K562 (cell line): ENCODE results near the gene PPM1G. TPM values are rescaled to one million over a fixed set of nuclear protein-coding genes. Genes with fewer than 3 reads are reported as not detected.

Experiments
- BMI1 ChIP-seq: fragments of 150-350 bp; IDR thresholded peaks from 2 replicates; pipeline ENCODE4 v1.6.1; 2014; ENCODE audit warnings: low read length
- BRF1 ChIP-seq: IDR thresholded peaks from 3 replicates; pipeline ENCODE4 v1.6.1; 2011; ENCODE audit warnings: borderline replicate concordance, mild to moderate bottlenecking; ENCODE audit not compliant: insufficient read length; ENCODE audit errors: extremely low read depth
- CTBP1 ChIP-seq: fragments of 450-650 bp; IDR thresholded peaks from 2 replicates; pipeline ENCODE4 v1.6.1; 2016; ENCODE audit warnings: borderline replicate concordance
- DPF2 ChIP-seq: fragments of 450-650 bp; IDR thresholded peaks from 2 replicates; pipeline ENCODE4 v1.6.1; 2016
- E2F5 ChIP-seq: sonication (generic); formaldehyde crosslinking; IDR thresholded peaks from 2 replicates; pipeline ENCODE4 v1.8.0; 2022; ENCODE audit warnings: mild to moderate bottlenecking, missing genetic modification reagents
- FOXA3 ChIP-seq, 2 experiments: fragments of 450-650 bp in 1 of 2; sonication (generic) in 1 of 2; formaldehyde crosslinking; IDR thresholded peaks in 1 of 2; conservative IDR thresholded peaks in 1 of 2; 2 replicates each; pipeline versions ENCODE4 v1.4.0 to v1.8.0; 2020 to 2022; ENCODE audit warnings: mild to moderate bottlenecking in 2 of 2, missing genetic modification reagents in 1 of 2
- IFI16 ChIP-seq: fragments of 250-450 bp; sonication (Bioruptor Pico); IDR thresholded peaks from 2 replicates; pipeline ENCODE4 v2.1.2; 2022; ENCODE audit warnings: mild to moderate bottlenecking, inconsistent platforms
- KAT2B ChIP-seq: IDR thresholded peaks from one replicate; pipeline ENCODE4 v1.6.1; 2012; ENCODE audit warnings: low read depth, mild to moderate bottlenecking, control low read depth, inconsistent platforms, low read length, moderate library complexity
- MAFG ChIP-seq: fragments of 450-650 bp; conservative IDR thresholded peaks from 2 replicates; pipeline ENCODE4 v1.6.1; 2016; ENCODE audit warnings: missing genetic modification characterization, missing compliant biosample characterization
- MTA1 ChIP-seq: fragments of 450-650 bp; IDR thresholded peaks from 2 replicates; pipeline ENCODE4 v1.6.1; 2017; ENCODE audit warnings: borderline replicate concordance
- MTA3 ChIP-seq: fragments of 450-650 bp; formaldehyde crosslinking; IDR thresholded peaks from 2 replicates; pipeline ENCODE4 v1.6.1; 2017; ENCODE audit warnings: mild to moderate bottlenecking, borderline replicate concordance
- PCBP1 ChIP-seq: fragments of 200-400 bp; formaldehyde crosslinking; IDR thresholded peaks from 2 replicates; pipeline ENCODE4 v1.6.1; 2018; ENCODE audit warnings: mild to moderate bottlenecking, low read depth, low read length; ENCODE audit not compliant: poor library complexity, severe bottlenecking
- PHF21A ChIP-seq: fragments of 450-650 bp; IDR thresholded peaks from 2 replicates; pipeline ENCODE4 v1.6.1; 2017; ENCODE audit warnings: low read depth, borderline replicate concordance
- SMARCA4 ChIP-seq: fragments of 450-650 bp; IDR thresholded peaks from 2 replicates; pipeline ENCODE4 v1.6.1; 2016
- STAG1 ChIP-seq: sonication (generic); formaldehyde crosslinking; IDR thresholded peaks from 2 replicates; pipeline ENCODE4 v1.5.0; 2020; ENCODE audit warnings: missing genetic modification reagents, borderline replicate concordance
- TAF15 ChIP-seq: fragments of 200-400 bp; formaldehyde crosslinking; IDR thresholded peaks from 2 replicates; pipeline ENCODE4 v1.6.1; 2017; ENCODE audit warnings: mild to moderate bottlenecking, low read depth, low read length, moderate library complexity
- YY1 ChIP-seq, 3 experiments: IDR thresholded peaks; 2 replicates each; pipeline ENCODE4 v1.6.1; 2011; ENCODE audit warnings: low read length in 2 of 3, mild to moderate bottlenecking in 2 of 3, moderate library complexity in 2 of 3, borderline replicate concordance in 1 of 3, control low read depth in 1 of 3, low read depth in 1 of 3; ENCODE audit not compliant: insufficient read depth in 3 of 3, insufficient replicate concordance in 2 of 3, control insufficient read depth in 1 of 3, insufficient read length in 1 of 3; ENCODE audit errors: extremely low read depth in 1 of 3
- ZNF134 ChIP-seq: fragments of 250-450 bp; sonication (Bioruptor Pico); conservative IDR thresholded peaks from 2 replicates; pipeline ENCODE4 v1.4.0; 2020
- polyA plus RNA-seq, 8 experiments: library from polyadenylated mRNA; depleted of rRNA in 4 of 8; stranded (reverse) in 5 of 8; unstranded in 3 of 8; fragments of >200 nt; fragmentation: Nextera tagmentation in 2 of 8; fragmentation: Illumina TruSeq in 1 of 8; extraction: Ambion mirVana in 2 of 8; extraction: Trizol in 1 of 8; gene quantifications; 2 replicates each; pipeline versions ENCODE4 v1.2.1 to v1.2.3, GENCODE V29; 2011 to 2014; ENCODE audit warnings: inconsistent platforms in 1 of 8, missing spikeins in 1 of 8
- total RNA-seq, 7 experiments: library from RNA; depleted of rRNA in 6 of 7; stranded (reverse); fragments of >200 nt in 6 of 7; fragmentation: Illumina TruSeq in 2 of 7; extraction: Trizol in 2 of 7; gene quantifications; 2 replicates each; pipeline versions ENCODE4 v1.2.1 to v1.2.3, GENCODE V29; 2011 to 2021; ENCODE audit warnings: low replicate concordance in 1 of 7
- TF ChIP-seq, protein P1 (sequence below): sonication (generic); formaldehyde crosslinking; IDR thresholded peaks from 2 replicates; pipeline ENCODE4 v1.8.1; 2022; ENCODE audit warnings: missing genetic modification reagents
- TF ChIP-seq, protein P2 (sequence below): fragments of 450-650 bp; IDR thresholded peaks from 2 replicates; pipeline ENCODE4 v1.6.1; 2016; ENCODE audit warnings: mild to moderate bottlenecking
- TF ChIP-seq, protein P3 (sequence below): sonication (generic); formaldehyde crosslinking; IDR thresholded peaks from 2 replicates; pipeline ENCODE4 v1.8.0; 2022; ENCODE audit warnings: mild to moderate bottlenecking, missing genetic modification reagents

The PPM1G gene
- total and polyA plus RNA-seq, 9 of the 15 experiments (the other 6 are each of a cell fraction or from before 2014, with no cell fraction given) = 61.7 to 230 (median 153) TPM

- TF ChIP-seq MAFG (tag) = no peak
- peak; percentile 75 to 93 (median 77) for TF ChIP-seq YY1 (IDR thresholded peaks at IDR 0.05; ENCODE audit: borderline replicate concordance in 1 of 3, control insufficient read depth in 1 of 3, extremely low read depth in 1 of 3, insufficient read depth in 3 of 3, insufficient read length in 1 of 3, insufficient replicate concordance in 2 of 3, low read depth in 1 of 3, low read length in 2 of 3)
- TF ChIP-seq SMARCA4 = no peak
- peak in 1 of 2 experiments; percentile 82; a peak in 1 of 4 replicates for TF ChIP-seq FOXA3 (CRISPR knock-in tag; conservative IDR thresholded peaks at IDR 0.05 in 1 of 2, IDR thresholded peaks at IDR 0.05 in 1 of 2)
- peak; percentile 99 for TF ChIP-seq MTA3
- peak; percentile 56 for TF ChIP-seq KAT2B
- TF ChIP-seq PHF21A = no peak
- no peak; the same call in 1 of the 2 replicates for TF ChIP-seq DPF2
- no peak for TF ChIP-seq MTA1
- TF ChIP-seq, protein P1, sequence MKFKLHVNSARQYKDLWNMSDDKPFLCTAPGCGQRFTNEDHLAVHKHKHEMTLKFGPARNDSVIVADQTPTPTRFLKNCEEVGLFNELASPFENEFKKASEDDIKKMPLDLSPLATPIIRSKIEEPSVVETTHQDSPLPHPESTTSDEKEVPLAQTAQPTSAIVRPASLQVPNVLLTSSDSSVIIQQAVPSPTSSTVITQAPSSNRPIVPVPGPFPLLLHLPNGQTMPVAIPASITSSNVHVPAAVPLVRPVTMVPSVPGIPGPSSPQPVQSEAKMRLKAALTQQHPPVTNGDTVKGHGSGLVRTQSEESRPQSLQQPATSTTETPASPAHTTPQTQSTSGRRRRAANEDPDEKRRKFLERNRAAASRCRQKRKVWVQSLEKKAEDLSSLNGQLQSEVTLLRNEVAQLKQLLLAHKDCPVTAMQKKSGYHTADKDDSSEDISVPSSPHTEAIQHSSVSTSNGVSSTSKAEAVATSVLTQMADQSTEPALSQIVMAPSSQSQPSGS = no peak
- TF ChIP-seq IFI16 (CRISPR knock-in tag) = no peak
- TF ChIP-seq, protein P2, sequence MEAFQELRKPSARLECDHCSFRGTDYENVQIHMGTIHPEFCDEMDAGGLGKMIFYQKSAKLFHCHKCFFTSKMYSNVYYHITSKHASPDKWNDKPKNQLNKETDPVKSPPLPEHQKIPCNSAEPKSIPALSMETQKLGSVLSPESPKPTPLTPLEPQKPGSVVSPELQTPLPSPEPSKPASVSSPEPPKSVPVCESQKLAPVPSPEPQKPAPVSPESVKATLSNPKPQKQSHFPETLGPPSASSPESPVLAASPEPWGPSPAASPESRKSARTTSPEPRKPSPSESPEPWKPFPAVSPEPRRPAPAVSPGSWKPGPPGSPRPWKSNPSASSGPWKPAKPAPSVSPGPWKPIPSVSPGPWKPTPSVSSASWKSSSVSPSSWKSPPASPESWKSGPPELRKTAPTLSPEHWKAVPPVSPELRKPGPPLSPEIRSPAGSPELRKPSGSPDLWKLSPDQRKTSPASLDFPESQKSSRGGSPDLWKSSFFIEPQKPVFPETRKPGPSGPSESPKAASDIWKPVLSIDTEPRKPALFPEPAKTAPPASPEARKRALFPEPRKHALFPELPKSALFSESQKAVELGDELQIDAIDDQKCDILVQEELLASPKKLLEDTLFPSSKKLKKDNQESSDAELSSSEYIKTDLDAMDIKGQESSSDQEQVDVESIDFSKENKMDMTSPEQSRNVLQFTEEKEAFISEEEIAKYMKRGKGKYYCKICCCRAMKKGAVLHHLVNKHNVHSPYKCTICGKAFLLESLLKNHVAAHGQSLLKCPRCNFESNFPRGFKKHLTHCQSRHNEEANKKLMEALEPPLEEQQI = no peak; the same call in 1 of the 2 replicates
- TF ChIP-seq E2F5 = peak; percentile 91; the same call in 1 of the 2 replicates
- no peak for TF ChIP-seq TAF15
- TF ChIP-seq, protein P3, sequence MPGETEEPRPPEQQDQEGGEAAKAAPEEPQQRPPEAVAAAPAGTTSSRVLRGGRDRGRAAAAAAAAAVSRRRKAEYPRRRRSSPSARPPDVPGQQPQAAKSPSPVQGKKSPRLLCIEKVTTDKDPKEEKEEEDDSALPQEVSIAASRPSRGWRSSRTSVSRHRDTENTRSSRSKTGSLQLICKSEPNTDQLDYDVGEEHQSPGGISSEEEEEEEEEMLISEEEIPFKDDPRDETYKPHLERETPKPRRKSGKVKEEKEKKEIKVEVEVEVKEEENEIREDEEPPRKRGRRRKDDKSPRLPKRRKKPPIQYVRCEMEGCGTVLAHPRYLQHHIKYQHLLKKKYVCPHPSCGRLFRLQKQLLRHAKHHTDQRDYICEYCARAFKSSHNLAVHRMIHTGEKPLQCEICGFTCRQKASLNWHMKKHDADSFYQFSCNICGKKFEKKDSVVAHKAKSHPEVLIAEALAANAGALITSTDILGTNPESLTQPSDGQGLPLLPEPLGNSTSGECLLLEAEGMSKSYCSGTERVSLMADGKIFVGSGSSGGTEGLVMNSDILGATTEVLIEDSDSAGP (CRISPR knock-in tag) = peak; percentile 71; the same call in 1 of the 2 replicates
- no peak for TF ChIP-seq BRF1
- TF ChIP-seq CTBP1 = peak; percentile 93
- no peak; the same call in 1 of the 2 replicates for TF ChIP-seq BMI1
- TF ChIP-seq PCBP1 = peak; percentile 83
- no peak for TF ChIP-seq ZNF134
- TF ChIP-seq STAG1 (CRISPR knock-in tag) = no peak
These were observed 39.2 kb downstream of the PPM1G start, which contains the start of the genes EIF2B4 and SNX17 (continued) for GRCh38 chr2:27370026-27370815.
